HepG2 (cell line): ENCODE data around the gene RPS6KA5. TPM values are rescaled to one million over a fixed set of nuclear protein-coding genes. Genes with fewer than 3 reads are reported as not detected.

Source experiments
- ATAC-seq: fragments of 200-7000 bp; cut with Tn5 transposase; 3 replicates; pipeline ENCODE4 v1.9.1; 2020; ENCODE audit warnings: mild to moderate bottlenecking, moderate library complexity
- BruUV-seq: library from RNA; stranded (reverse); fragments of 400-500 nt; replicated peaks from 2 replicates; lab custom pipeline; 2021; lab: Mats Ljungman, UMichigan
- CTCF ChIA-PET: fragments of 300-600 bp; formaldehyde crosslinking; extraction: SDS; loops from one replicate; lab custom pipeline; 2021; ENCODE audit warnings: low total read pairs, inconsistent platforms, low intra/inter-chr PET ratio; lab: Yijun Ruan, JAX
- POLR2A ChIA-PET: fragments of 350-600 bp; sonication (Branson Sonifier 250); formaldehyde crosslinking; loops from one replicate; lab custom pipeline; 2020; ENCODE audit warnings: antibody characterized with exemption, inconsistent platforms; lab: Yijun Ruan, JAX
- DNase-seq: peaks from one replicate; pipeline ENCODE4 v3.0.0-alpha.2; 2015; ENCODE audit warnings: low spot score
- FAIRE-seq: peaks from 3 replicates; lab custom pipeline; 2011; peaks lifted over from hg19 to GRCh38; lab: Jason Lieb, UNC
- H2AFZ ChIP-seq: one replicate; pipeline ENCODE4 v1.6.1; 2011; ENCODE audit warnings: low read length, inconsistent platforms
- H3K27ac ChIP-seq: fragments of 300-600 bp; 3 replicates; pipeline ENCODE4 v1.8.0; 2011; ENCODE audit warnings: mixed run types, mild to moderate bottlenecking, mixed read lengths, low read length, inconsistent platforms; ENCODE audit not compliant: insufficient read depth; ENCODE audit errors: extremely low read length
- H3K27me3 ChIP-seq, 2 experiments: fragments of 200-600 bp in 1 of 2; 2 replicates in 1 of 2; 3 replicates in 1 of 2; pipeline versions ENCODE4 v1.6.0 to v1.8.0; 2011; ENCODE audit warnings: low read length in 2 of 2, mild to moderate bottlenecking in 2 of 2, moderate library complexity in 2 of 2, inconsistent platforms in 1 of 2; ENCODE audit not compliant: insufficient read depth in 2 of 2, control insufficient read depth in 1 of 2
- H3K36me3 ChIP-seq, 2 experiments: fragments of 200-600 bp in 1 of 2; replicated peaks in 1 of 2; 2 replicates in 1 of 2; 3 replicates in 1 of 2; pipeline versions ENCODE4 v1.5.1 to v1.8.0; 2011; ENCODE audit warnings: low read length in 2 of 2, inconsistent platforms in 1 of 2; ENCODE audit not compliant: insufficient read depth in 2 of 2, control insufficient read depth in 1 of 2
- H3K4me1 ChIP-seq: 2 replicates; pipeline ENCODE4 v1.5.1; 2012; ENCODE audit warnings: low read length, inconsistent platforms; ENCODE audit not compliant: insufficient read depth
- H3K4me2 ChIP-seq: 2 replicates; pipeline ENCODE4 v1.6.0; 2011; ENCODE audit warnings: low read depth, low read length, inconsistent platforms
- H3K4me3 ChIP-seq, 3 experiments: fragments of 200-600 bp in 1 of 3; sonication (generic), shearing (Covaris generic) in 1 of 3; replicated peaks in 1 of 3; 2 replicates each; pipeline ENCODE4 v1.5.1; 2011 to 2016; ENCODE audit warnings: low read length in 3 of 3, inconsistent platforms in 2 of 3, low read depth in 2 of 3, mild to moderate bottlenecking in 2 of 3, control low read depth in 1 of 3, mixed read lengths in 1 of 3; ENCODE audit not compliant: insufficient read depth in 1 of 3
- H3K79me2 ChIP-seq: one replicate; pipeline ENCODE4 v1.6.1; 2011; ENCODE audit warnings: low read length, inconsistent platforms; ENCODE audit not compliant: insufficient read depth
- H3K9ac ChIP-seq: 2 replicates; pipeline ENCODE4 v1.6.0; 2011; ENCODE audit warnings: mild to moderate bottlenecking, low read depth, low read length, inconsistent platforms; ENCODE audit not compliant: insufficient read depth
- H3K9me3 ChIP-seq: 2 replicates; pipeline ENCODE4 v1.5.1; 2012; ENCODE audit warnings: mild to moderate bottlenecking, low read length
- H4K20me1 ChIP-seq: 2 replicates; pipeline ENCODE4 v1.6.0; 2011; ENCODE audit warnings: inconsistent platforms, mild to moderate bottlenecking, low read length, moderate library complexity; ENCODE audit not compliant: insufficient read depth
- FOXJ3 ChIP-seq: sonication (generic); formaldehyde crosslinking; IDR thresholded peaks from 2 replicates; pipeline ENCODE4 v1.4.0; 2020; ENCODE audit warnings: missing genetic modification reagents, mild to moderate bottlenecking, borderline replicate concordance
- HMG20A ChIP-seq: IDR thresholded peaks from 2 replicates; pipeline ENCODE4 v1.6.1; 2016; ENCODE audit warnings: borderline replicate concordance
- MTA3 ChIP-seq: sonication (generic); formaldehyde crosslinking; IDR thresholded peaks from 2 replicates; pipeline ENCODE4 v1.4.0; 2020; ENCODE audit warnings: missing genetic modification reagents
- NCOA5 ChIP-seq: sonication (generic); formaldehyde crosslinking; IDR thresholded peaks from 2 replicates; pipeline ENCODE4 v1.4.0; 2020; ENCODE audit warnings: missing genetic modification reagents
- RBM39 ChIP-seq: fragments of 200-400 bp; formaldehyde crosslinking; IDR thresholded peaks from one replicate; pipeline ENCODE4 v1.6.1; 2018; ENCODE audit warnings: antibody characterized with exemption, mild to moderate bottlenecking, low read depth, low read length; ENCODE audit not compliant: poor library complexity, severe bottlenecking
- SP1 ChIP-seq, 2 experiments: fragments of 450-650 bp in 1 of 2; sonication (generic) in 1 of 2; formaldehyde crosslinking in 1 of 2; IDR thresholded peaks; 2 replicates each; pipeline versions ENCODE4 v1.4.0 to v1.6.1; 2016 to 2020; ENCODE audit warnings: missing genetic modification reagents in 1 of 2
- TEAD3 ChIP-seq: optimal IDR thresholded peaks from 2 replicates; pipeline ENCODE3; 2016; ENCODE audit warnings: borderline replicate concordance
- ZNF317 ChIP-seq: sonication (generic); formaldehyde crosslinking; IDR thresholded peaks from 2 replicates; pipeline ENCODE4 v1.5.0; 2020; ENCODE audit warnings: mild to moderate bottlenecking, missing genetic modification reagents
- WGBS: methylation state at CpG from one replicate; pipeline ENCODE4 v1.1.6; 2017; ENCODE audit warnings: low lambda C conversion rate; 5-methylcytosine and 5-hydroxymethylcytosine counted together
- in situ Hi-C: cut with HindIII; loops from 2 replicates; pipeline ENCODE4 v1.10.0; 2017; ENCODE audit warnings: low pct_unique_long_range_greater_than_20kb; ENCODE audit not compliant: extremely low pct_ligation_motif_present
- intact Hi-C: fragments of 100-400 bp; cut with micrococcal nuclease; formaldehyde crosslinking; loops from one replicate; pipeline ENCODE4 v1.10.0; 2022; ENCODE audit not compliant: unreplicated experiment
- polyA plus RNA-seq, 8 experiments: library from polyadenylated mRNA; depleted of rRNA in 3 of 8; stranded (reverse) in 7 of 8; unstranded in 1 of 8; fragments of >200 nt; fragmentation: Illumina TruSeq in 4 of 8; extraction: Trizol in 4 of 8; gene quantifications; 2 replicates each; pipeline versions ENCODE4 v1.2.1 to v1.2.3, GENCODE V29; 2011 to 2016; ENCODE audit warnings: low read depth in 4 of 8, missing spikeins in 1 of 8, mixed read lengths in 1 of 8; ENCODE audit not compliant: insufficient read depth in 1 of 8
- total RNA-seq, 5 experiments: library from RNA; depleted of rRNA; stranded (reverse); fragments of >200 nt; fragmentation: Illumina TruSeq; extraction: Trizol; gene quantifications; 2 replicates each; pipeline ENCODE4 v1.2.3, GENCODE V29; 2016; ENCODE audit warnings: low read depth in 1 of 5
- TF ChIP-seq, protein P1 (sequence below): sonication (generic); formaldehyde crosslinking; IDR thresholded peaks from 2 replicates; pipeline ENCODE4 v1.5.0; 2020; ENCODE audit warnings: mild to moderate bottlenecking, missing genetic modification reagents, moderate library complexity
- TF ChIP-seq, protein P2 (sequence below): sonication (generic); IDR thresholded peaks from 2 replicates; pipeline ENCODE4 v1.6.1; 2016; ENCODE audit warnings: low read depth, borderline replicate concordance
- TF ChIP-seq, protein P3 (sequence below): sonication (generic); formaldehyde crosslinking; IDR thresholded peaks from 2 replicates; pipeline ENCODE4 v1.5.1; 2020; ENCODE audit warnings: mild to moderate bottlenecking, missing genetic modification reagents
- TF ChIP-seq, protein P4 (sequence below): sonication (generic); formaldehyde crosslinking; conservative IDR thresholded peaks from 2 replicates; pipeline ENCODE4 v1.4.0; 2020; ENCODE audit warnings: missing genetic modification reagents
- TF ChIP-seq, protein P5 (sequence below): sonication (generic); formaldehyde crosslinking; IDR thresholded peaks from 2 replicates; pipeline ENCODE4 v1.5.1; 2020; ENCODE audit warnings: missing genetic modification reagents, mild to moderate bottlenecking, borderline replicate concordance

Gene RPS6KA5
- total and polyA plus RNA-seq, 2 of the 13 experiments (the other 11 are each of a cell fraction or from before 2014, with no cell fraction given) = 0.50 to 0.58 TPM

DNA sequence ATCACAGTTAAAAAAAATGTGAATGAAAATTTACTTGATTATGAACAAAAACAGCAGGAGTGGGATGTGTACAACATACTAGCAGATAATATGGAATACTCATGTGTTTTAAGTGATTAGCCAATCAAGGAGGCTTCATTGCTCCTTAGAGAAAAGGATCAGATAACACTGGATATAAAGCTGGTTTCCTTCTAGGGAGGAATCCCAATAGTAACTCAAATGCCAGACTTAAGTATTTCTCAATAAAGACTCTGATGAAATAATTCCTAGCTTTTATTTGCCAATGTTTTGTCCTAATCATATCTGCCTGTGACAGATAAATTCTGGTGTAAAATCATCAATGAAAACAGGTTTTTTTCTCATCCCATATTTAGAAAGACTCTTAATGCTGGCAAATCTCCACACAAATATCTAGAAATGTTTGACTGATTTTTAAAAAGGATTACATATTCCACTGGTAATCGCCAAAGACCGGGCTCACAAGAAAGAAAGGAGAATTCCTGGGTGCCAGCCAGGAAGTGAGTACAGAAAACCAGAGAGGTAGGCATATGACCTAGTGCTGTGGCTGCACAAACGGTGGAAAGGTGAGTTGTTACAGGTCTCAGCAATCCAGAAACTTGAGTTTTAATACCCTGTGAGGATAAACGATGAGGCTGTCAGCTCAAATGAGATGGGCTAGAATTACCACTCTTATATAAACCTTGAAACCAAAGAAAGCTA, 135.7 kb downstream of the RPS6KA5 start:
- DNase-seq (no peak), FAIRE-seq (no peak), ATAC-seq (no peak)
- ChIA-PET POLR2A (no interaction called here), CTCF (no interaction called here)
- Histone ChIP-seq H3K27ac (no peak overlapping the region), H3K79me2 (no peaks in the 10 kb centered on the region), H3K9ac (no peak overlapping the region), H3K27me3 (no peaks in the 10 kb centered on the region), H2AFZ (no peak overlapping the region), H3K4me1 (no peaks in the 10 kb centered on the region), H3K4me3 (no peak overlapping the region), H3K36me3 (no peaks in the 10 kb centered on the region), H3K9me3 (no peaks in the 10 kb centered on the region), H4K20me1 (no peaks in the 10 kb centered on the region), H3K4me2 (no peak overlapping the region)
- no TSS peak for BruUV-seq
- intact Hi-C loops (no loop called here), in situ Hi-C loops (no loop called here)
- WGBS = 26% methylated on average over 4 of the region's 4 CpGs
- TF ChIP-seq SP1 (IDR thresholded peaks at IDR 0.05) (no peak), SP1 (CRISPR knock-in tag; IDR thresholded peaks at IDR 0.05) (no peak), RBM39 (no peak), ZNF317 (CRISPR knock-in tag) (no peak), MTA3 (CRISPR knock-in tag) (no peak), TEAD3 (CRISPR knock-in tag) (no peak), HMG20A (CRISPR knock-in tag) (no peak), FOXJ3 (no peak), NCOA5 (CRISPR knock-in tag) (no peak)
- TF ChIP-seq, protein P1, sequence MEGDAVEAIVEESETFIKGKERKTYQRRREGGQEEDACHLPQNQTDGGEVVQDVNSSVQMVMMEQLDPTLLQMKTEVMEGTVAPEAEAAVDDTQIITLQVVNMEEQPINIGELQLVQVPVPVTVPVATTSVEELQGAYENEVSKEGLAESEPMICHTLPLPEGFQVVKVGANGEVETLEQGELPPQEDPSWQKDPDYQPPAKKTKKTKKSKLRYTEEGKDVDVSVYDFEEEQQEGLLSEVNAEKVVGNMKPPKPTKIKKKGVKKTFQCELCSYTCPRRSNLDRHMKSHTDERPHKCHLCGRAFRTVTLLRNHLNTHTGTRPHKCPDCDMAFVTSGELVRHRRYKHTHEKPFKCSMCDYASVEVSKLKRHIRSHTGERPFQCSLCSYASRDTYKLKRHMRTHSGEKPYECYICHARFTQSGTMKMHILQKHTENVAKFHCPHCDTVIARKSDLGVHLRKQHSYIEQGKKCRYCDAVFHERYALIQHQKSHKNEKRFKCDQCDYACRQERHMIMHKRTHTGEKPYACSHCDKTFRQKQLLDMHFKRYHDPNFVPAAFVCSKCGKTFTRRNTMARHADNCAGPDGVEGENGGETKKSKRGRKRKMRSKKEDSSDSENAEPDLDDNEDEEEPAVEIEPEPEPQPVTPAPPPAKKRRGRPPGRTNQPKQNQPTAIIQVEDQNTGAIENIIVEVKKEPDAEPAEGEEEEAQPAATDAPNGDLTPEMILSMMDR (CRISPR knock-in tag) = no peak
- TF ChIP-seq, protein P2, sequence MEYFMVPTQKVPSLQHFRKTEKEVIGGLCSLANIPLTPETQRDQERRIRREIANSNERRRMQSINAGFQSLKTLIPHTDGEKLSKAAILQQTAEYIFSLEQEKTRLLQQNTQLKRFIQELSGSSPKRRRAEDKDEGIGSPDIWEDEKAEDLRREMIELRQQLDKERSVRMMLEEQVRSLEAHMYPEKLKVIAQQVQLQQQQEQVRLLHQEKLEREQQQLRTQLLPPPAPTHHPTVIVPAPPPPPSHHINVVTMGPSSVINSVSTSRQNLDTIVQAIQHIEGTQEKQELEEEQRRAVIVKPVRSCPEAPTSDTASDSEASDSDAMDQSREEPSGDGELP = no peak
- TF ChIP-seq, protein P3, sequence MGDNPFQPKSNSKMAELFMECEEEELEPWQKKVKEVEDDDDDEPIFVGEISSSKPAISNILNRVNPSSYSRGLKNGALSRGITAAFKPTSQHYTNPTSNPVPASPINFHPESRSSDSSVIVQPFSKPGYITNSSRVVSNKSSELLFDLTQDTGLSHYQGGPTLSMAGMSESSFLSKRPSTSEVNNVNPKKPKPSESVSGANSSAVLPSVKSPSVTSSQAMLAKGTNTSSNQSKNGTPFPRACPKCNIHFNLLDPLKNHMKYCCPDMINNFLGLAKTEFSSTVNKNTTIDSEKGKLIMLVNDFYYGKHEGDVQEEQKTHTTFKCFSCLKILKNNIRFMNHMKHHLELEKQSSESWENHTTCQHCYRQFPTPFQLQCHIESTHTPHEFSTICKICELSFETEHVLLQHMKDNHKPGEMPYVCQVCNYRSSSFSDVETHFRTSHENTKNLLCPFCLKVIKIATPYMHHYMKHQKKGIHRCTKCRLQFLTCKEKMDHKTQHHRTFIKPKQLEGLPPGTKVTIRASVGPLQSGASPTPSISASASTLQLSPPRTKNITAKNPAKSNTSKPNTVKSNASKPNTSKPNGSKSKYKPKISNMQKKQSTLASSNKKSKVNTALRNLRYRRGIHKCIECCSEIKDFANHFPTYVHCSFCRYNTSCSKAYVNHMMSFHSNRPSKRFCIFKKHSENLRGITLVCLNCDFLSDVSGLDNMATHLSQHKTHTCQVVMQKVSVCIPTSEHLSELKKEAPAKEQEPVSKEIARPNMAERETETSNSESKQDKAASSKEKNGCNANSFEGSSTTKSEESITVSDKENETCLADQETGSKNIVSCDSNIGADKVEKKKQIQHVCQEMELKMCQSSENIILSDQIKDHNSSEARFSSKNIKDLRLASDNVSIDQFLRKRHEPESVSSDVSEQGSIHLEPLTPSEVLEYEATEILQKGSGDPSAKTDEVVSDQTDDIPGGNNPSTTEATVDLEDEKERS = no peak
- TF ChIP-seq, protein P4, sequence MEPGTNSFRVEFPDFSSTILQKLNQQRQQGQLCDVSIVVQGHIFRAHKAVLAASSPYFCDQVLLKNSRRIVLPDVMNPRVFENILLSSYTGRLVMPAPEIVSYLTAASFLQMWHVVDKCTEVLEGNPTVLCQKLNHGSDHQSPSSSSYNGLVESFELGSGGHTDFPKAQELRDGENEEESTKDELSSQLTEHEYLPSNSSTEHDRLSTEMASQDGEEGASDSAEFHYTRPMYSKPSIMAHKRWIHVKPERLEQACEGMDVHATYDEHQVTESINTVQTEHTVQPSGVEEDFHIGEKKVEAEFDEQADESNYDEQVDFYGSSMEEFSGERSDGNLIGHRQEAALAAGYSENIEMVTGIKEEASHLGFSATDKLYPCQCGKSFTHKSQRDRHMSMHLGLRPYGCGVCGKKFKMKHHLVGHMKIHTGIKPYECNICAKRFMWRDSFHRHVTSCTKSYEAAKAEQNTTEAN (CRISPR knock-in tag) = no peak
- TF ChIP-seq, protein P5, sequence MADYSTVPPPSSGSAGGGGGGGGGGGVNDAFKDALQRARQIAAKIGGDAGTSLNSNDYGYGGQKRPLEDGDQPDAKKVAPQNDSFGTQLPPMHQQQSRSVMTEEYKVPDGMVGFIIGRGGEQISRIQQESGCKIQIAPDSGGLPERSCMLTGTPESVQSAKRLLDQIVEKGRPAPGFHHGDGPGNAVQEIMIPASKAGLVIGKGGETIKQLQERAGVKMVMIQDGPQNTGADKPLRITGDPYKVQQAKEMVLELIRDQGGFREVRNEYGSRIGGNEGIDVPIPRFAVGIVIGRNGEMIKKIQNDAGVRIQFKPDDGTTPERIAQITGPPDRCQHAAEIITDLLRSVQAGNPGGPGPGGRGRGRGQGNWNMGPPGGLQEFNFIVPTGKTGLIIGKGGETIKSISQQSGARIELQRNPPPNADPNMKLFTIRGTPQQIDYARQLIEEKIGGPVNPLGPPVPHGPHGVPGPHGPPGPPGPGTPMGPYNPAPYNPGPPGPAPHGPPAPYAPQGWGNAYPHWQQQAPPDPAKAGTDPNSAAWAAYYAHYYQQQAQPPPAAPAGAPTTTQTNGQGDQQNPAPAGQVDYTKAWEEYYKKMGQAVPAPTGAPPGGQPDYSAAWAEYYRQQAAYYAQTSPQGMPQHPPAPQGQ (CRISPR knock-in tag) = no peak
